Measurements from ENCODE around the gene MIEF1.
"Not testable (repeated sequence)": the region's sequence is repeated elsewhere in the genome, so short reads cannot be mapped to it uniquely, and the experiment has no call there.

The MIEF1 gene

DNA sequence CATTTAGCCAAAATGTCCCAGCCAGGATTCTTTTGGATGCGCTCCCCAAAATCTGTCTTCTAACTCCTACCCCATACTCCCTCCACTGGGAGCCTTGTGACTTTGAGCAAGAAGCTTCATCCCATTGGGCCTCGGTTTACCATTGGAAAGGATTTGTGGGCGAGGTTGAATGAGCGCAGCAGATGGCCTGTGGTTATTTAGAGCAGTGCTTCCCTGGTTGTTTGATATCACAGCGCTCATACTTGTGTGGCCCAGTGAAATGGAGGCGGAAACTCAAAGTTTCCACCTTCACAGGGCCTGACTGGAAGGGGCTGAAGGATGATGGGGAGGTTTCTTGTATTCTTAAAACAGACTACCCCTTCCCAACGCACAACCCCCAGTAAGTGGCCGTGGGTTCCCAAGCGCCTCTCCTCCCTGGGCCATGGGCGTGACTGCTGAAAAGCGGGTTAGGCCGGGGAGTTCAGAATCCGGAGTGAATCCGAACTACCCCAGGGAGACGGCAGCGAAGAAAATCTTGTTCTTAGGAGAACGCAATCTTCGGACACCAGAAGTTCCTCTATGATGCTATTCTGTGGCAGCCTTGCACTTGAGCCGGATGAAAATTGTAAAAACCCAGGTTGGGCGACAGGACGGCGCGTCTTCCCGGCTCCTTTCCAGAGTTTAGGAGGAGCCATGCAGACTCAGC is 17.0 kb downstream of the MIEF1 start:
- H3K27me3 ChIP-seq (ENCODE audit: low read depth, low read length) = no peaks in the 10 kb centered on the region
- peaks cover 10 to 33% of the 10 kb centered on the region in 2 donors for H3K4me1 ChIP-seq (ENCODE audit: control insufficient read depth in 1 of 2, insufficient read depth in 2 of 2, low read length in 2 of 2)
- peak overlapping the region; percentile 95 for H3K27ac ChIP-seq (ENCODE audit: low read length)
- peaks cover 45 to 52% of the 10 kb centered on the region in 2 donors for H3K36me3 ChIP-seq (ENCODE audit: control insufficient read depth in 1 of 2, insufficient read depth in 2 of 2, low read length in 2 of 2)
- H3K9me3 ChIP-seq (ENCODE audit: control insufficient read depth in 1 of 2, low read length in 2 of 2) = no peaks in the 10 kb centered on the region
- peak overlapping the region; percentile 85 to 95 for H3K4me3 ChIP-seq (ENCODE audit: low read depth in 1 of 2, low read length in 2 of 2)

DNA sequence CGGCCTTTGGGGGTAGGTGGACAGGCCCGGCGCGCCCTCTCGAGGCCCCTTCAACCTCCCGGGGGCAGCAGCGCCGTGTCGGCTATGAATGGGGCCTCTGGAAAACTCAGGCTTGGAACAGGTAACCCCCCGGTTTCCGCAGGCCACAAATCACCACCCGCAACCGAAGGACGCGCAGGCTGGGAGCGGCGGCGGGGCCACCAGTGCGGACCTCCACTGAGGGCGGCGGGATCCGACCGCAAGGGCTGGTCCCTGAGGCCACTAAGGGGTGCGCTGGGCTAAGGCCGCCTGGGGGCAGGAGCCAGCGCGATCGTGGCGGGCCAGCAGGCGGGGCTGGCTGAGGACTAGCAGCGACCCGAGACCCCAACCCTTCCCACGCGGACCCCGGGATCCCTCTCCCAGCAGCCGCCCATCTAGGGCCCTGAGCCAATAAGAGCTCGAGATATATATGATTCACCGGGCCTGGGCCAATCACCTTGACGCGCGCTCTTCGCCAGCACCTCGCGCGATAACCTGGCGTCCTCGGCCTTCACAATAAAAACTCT is 17.7 kb downstream of the MIEF1 start:
- peak overlapping the region; percentile 85 to 95 for H3K4me3 ChIP-seq (ENCODE audit: low read depth in 1 of 2, low read length in 2 of 2)
- H3K9me3 ChIP-seq (ENCODE audit: control insufficient read depth in 1 of 2, low read length in 2 of 2) = no peaks in the 10 kb centered on the region
- peaks cover 44 to 50% of the 10 kb centered on the region in 2 donors for H3K36me3 ChIP-seq (ENCODE audit: control insufficient read depth in 1 of 2, insufficient read depth in 2 of 2, low read length in 2 of 2)
- H3K4me1 ChIP-seq (ENCODE audit: control insufficient read depth in 1 of 2, insufficient read depth in 2 of 2, low read length in 2 of 2) = peaks cover 10 to 39% of the 10 kb centered on the region in 2 donors
- peak overlapping the region; percentile 95 for H3K27ac ChIP-seq (ENCODE audit: low read length)
- H3K27me3 ChIP-seq (ENCODE audit: low read depth, low read length) = no peaks in the 10 kb centered on the region

DNA sequence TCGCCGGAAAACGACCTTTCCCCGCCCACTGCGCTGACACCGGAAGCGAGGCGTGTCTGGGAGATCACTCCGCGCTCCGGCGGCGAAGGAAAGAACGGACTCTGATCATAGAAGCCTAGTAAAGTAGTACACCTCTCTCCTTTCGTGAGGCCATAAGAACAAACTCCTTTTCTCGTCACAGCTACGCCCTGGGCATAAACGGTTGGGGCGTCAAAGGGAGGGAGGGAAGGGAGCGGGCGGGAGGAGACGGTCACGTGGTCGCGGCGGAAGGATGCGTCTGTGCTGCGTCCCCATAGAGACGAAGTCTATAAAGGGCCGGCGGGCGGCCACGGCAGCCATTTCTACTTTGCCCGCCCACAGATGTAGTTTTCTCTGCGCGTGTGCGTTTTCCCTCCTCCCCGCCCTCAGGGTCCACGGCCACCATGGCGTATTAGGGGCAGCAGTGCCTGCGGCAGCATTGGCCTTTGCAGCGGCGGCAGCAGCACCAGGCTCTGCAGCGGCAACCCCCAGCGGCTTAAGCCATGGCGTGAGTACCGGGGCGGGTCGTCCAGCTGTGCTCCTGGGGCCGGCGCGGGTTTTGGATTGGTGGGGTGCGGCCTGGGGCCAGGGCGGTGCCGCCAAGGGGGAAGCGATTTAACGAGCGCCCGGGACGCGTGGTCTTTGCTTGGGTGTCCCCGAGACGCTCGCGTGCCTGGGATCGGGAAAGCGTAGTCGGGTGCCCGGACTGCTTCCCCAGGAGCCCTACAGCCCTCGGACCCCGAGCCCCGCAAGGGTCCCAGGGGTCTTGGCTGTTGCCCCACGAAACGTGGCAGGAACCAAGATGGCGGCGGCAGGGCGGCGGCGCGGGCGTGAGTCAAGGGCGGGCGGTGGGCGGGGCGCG is 18.4 kb downstream of the MIEF1 start, which contains the start of gene ATF4:
Gene ATF4, plus strand, starts transcription at position 337 of the 880 bp plus-strand sequence. CDS start 884 bp downstream, outside the sequence.
- no peaks in the 10 kb centered on the region for H3K9me3 ChIP-seq (ENCODE audit: control insufficient read depth in 1 of 2, low read length in 2 of 2)
- peak within 1 kb of the TSS; percentile 95 for H3K27ac ChIP-seq (ENCODE audit: low read length)
- H3K4me3 ChIP-seq (ENCODE audit: low read depth in 1 of 2, low read length in 2 of 2) = peak within 1 kb of the TSS; percentile 85 to 95
- H3K27me3 ChIP-seq (ENCODE audit: low read depth, low read length) = no peaks in the 10 kb centered on the region
- H3K36me3 ChIP-seq (ENCODE audit: control insufficient read depth in 1 of 2, insufficient read depth in 2 of 2, low read length in 2 of 2) = peaks cover 41 to 42% of the 10 kb centered on the region in 2 donors
- H3K4me1 ChIP-seq (ENCODE audit: control insufficient read depth in 1 of 2, insufficient read depth in 2 of 2, low read length in 2 of 2) = peaks cover 10 to 46% of the 10 kb centered on the region in 2 donors

- not testable (repeated sequence) for H3K9me3 ChIP-seq (ENCODE audit: control insufficient read depth in 1 of 2, low read length in 2 of 2); H3K27me3 ChIP-seq (ENCODE audit: low read depth, low read length)
- Histone ChIP-seq H3K4me1 (ENCODE audit: control insufficient read depth in 1 of 2, insufficient read depth in 2 of 2, low read length in 2 of 2) (peaks cover 10 to 49% of the 10 kb centered on the region in 2 donors), H3K4me3 (ENCODE audit: low read depth in 1 of 2, low read length in 2 of 2) (peak overlapping the region; percentile 85 to 95), H3K36me3 (ENCODE audit: control insufficient read depth in 1 of 2, insufficient read depth in 2 of 2, low read length in 2 of 2) (peaks cover 33 to 35% of the 10 kb centered on the region in 2 donors), H3K27ac (ENCODE audit: low read length) (peak overlapping the region; percentile 88)
Observed at GRCh38 chr22:39521106-39521885, 19.2 kb downstream of the MIEF1 start.

- peak overlapping the region; percentile 88 for H3K27ac ChIP-seq (ENCODE audit: low read length)
- peaks cover 10 to 50% of the 10 kb centered on the region in 2 donors for H3K4me1 ChIP-seq (ENCODE audit: control insufficient read depth in 1 of 2, insufficient read depth in 2 of 2, low read length in 2 of 2)
- H3K4me3 ChIP-seq (ENCODE audit: low read depth in 1 of 2, low read length in 2 of 2) = peak overlapping the region; percentile 85 to 95
- peaks cover 26 to 31% of the 10 kb centered on the region in 2 donors for H3K36me3 ChIP-seq (ENCODE audit: control insufficient read depth in 1 of 2, insufficient read depth in 2 of 2, low read length in 2 of 2)
- not testable (repeated sequence) for H3K27me3 ChIP-seq (ENCODE audit: low read depth, low read length); H3K9me3 ChIP-seq (ENCODE audit: control insufficient read depth in 1 of 2, low read length in 2 of 2)
Observed at GRCh38 chr22:39522091-39522490, 20.0 kb downstream of the MIEF1 start.

GRCh38 chr22:39522567-39523300 is 20.6 kb downstream of the MIEF1 start:
- Histone ChIP-seq H3K4me3 (ENCODE audit: low read depth in 1 of 2, low read length in 2 of 2) (peak overlapping the region; percentile 85 to 95), H3K27me3 (ENCODE audit: low read depth, low read length) (no peaks in the 10 kb centered on the region), H3K27ac (ENCODE audit: low read length) (peak overlapping the region; percentile 88), H3K4me1 (ENCODE audit: control insufficient read depth in 1 of 2, insufficient read depth in 2 of 2, low read length in 2 of 2) (peaks cover 14 to 57% of the 10 kb centered on the region in 2 donors), H3K36me3 (ENCODE audit: control insufficient read depth in 1 of 2, insufficient read depth in 2 of 2, low read length in 2 of 2) (peaks cover 24 to 25% of the 10 kb centered on the region in 2 donors), H3K9me3 (ENCODE audit: control insufficient read depth in 1 of 2, low read length in 2 of 2) (no peaks in the 10 kb centered on the region)

- Histone ChIP-seq H3K27ac (ENCODE audit: low read length) (no peak overlapping the region), H3K36me3 (ENCODE audit: control insufficient read depth in 1 of 2, insufficient read depth in 2 of 2, low read length in 2 of 2) (peaks cover 24 to 25% of the 10 kb centered on the region in 2 donors), H3K4me1 (ENCODE audit: control insufficient read depth in 1 of 2, insufficient read depth in 2 of 2, low read length in 2 of 2) (peaks cover 11 to 62% of the 10 kb centered on the region in 2 donors)
Observed at GRCh38 chr22:39524089-39524752, 22.1 kb downstream of the MIEF1 start.

DNA sequence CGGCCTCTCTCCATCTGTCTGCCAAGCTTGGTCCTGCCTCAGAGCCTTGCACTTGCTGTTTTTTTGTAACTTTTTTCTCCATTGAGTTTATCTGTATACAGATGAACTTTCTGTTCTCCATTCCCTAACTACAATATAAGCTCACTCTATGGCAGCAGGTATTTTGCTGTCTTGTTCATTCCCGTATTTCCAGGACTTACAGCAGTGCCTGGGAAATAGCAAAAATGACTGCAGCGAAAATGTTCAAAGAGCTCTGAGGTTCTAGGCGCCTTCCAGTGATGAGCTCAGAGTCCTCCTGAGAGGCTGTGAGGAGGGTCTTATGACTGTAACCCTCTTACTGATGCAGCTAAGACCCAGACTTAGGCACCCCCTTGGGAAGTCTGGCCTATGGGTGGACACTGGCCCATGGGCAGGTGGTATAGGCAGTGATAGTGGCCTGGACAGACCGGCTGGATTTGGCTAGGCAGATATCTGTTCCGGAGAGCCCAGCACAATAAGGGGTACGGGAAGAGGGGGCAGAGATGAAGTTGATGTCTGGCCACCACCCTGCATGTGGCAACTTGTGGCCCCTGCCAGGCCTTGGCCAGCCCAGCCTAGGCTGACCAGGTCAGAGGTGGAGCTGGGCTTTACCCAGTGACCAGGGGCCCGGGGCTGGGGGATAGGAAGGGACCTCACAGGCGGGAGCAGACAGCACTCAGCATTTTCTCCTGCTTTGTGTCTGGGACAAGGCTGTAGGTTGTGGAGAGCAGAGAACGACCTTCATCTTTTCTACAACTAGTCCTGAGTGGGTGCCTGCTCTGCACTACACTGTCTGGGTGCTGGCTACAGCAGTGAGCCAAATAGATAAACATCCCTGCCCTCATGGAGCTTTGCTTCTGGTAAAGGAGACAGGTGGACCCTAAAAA is 22.9 kb downstream of the MIEF1 start:
- Histone ChIP-seq H3K4me3 (ENCODE audit: low read depth in 1 of 2, low read length in 2 of 2) (peak overlapping the region in 1 of 2 donors; percentile 10), H3K27ac (ENCODE audit: low read length) (no peak overlapping the region), H3K27me3 (ENCODE audit: low read depth, low read length) (no peaks in the 10 kb centered on the region), H3K36me3 (ENCODE audit: control insufficient read depth in 1 of 2, insufficient read depth in 2 of 2, low read length in 2 of 2) (peaks cover 31 to 33% of the 10 kb centered on the region in 2 donors), H3K9me3 (ENCODE audit: control insufficient read depth in 1 of 2, low read length in 2 of 2) (no peaks in the 10 kb centered on the region), H3K4me1 (ENCODE audit: control insufficient read depth in 1 of 2, insufficient read depth in 2 of 2, low read length in 2 of 2) (peaks cover 17 to 68% of the 10 kb centered on the region in 2 donors)

More at GRCh38 chr22:39524089-39524752, 22.1 kb downstream of the MIEF1 start:
- Histone ChIP-seq H3K9me3 (ENCODE audit: control insufficient read depth in 1 of 2, low read length in 2 of 2) (no peaks in the 10 kb centered on the region), H3K27me3 (ENCODE audit: low read depth, low read length) (no peaks in the 10 kb centered on the region), H3K4me3 (ENCODE audit: low read depth in 1 of 2, low read length in 2 of 2) (peak overlapping the region in 1 of 2 donors; percentile 10)

DNA sequence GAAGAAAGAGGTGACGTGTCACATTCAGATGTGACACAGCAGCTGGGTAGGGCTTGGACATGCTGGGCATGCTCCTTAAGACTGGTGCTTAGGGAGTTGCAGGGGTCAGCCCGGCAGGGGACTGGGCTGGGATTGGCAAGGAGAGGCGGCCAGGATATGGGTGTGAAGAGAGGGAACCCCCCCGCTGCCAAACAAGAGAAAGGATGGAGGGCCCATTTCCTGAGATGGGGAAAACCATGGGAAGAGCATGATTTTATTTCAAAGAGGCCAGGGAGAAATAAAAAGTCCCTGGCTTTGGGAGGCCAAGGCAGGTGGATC is 23.5 kb downstream of the MIEF1 start:
- Histone ChIP-seq H3K4me3 (ENCODE audit: low read depth in 1 of 2, low read length in 2 of 2) (no peak overlapping the region), H3K27me3 (ENCODE audit: low read depth, low read length) (no peaks in the 10 kb centered on the region), H3K9me3 (ENCODE audit: control insufficient read depth in 1 of 2, low read length in 2 of 2) (no peaks in the 10 kb centered on the region), H3K27ac (ENCODE audit: low read length) (no peak overlapping the region), H3K4me1 (ENCODE audit: control insufficient read depth in 1 of 2, insufficient read depth in 2 of 2, low read length in 2 of 2) (peaks cover 17 to 75% of the 10 kb centered on the region in 2 donors), H3K36me3 (ENCODE audit: control insufficient read depth in 1 of 2, insufficient read depth in 2 of 2, low read length in 2 of 2) (peaks cover 30 to 34% of the 10 kb centered on the region in 2 donors)

All from muscle layer of duodenum (tissue), 2 donors.